ENCODE measurements around the gene MRPL48.
"Not testable (repeated sequence)": the region's sequence is repeated elsewhere in the genome, so short reads cannot be mapped to it uniquely, and the experiment has no call there.

Gene MRPL48

GRCh38 chr11:73781303-73781702 is 6.4 kb upstream of the MRPL48 start:
- no peak for DNase-seq

GRCh38 chr11:73783483-73784020 is 4.1 kb upstream of the MRPL48 start:
- no peak for DNase-seq

- no peak for DNase-seq
These were observed 3.5 kb upstream of the MRPL48 start for GRCh38 chr11:73784080-73784634.

GRCh38 chr11:73784734-73785133 is 2.9 kb upstream of the MRPL48 start:
- DNase-seq, result no peak

- DNase-seq, result not testable (repeated sequence)
These were observed 2.2 kb upstream of the MRPL48 start for GRCh38 chr11:73785467-73785866.

GRCh38 chr11:73787051-73787642 is 527 bp upstream of the MRPL48 start:
- no peak for DNase-seq

GRCh38 chr11:73789279-73789670 is 1.6 kb downstream of the MRPL48 start:
- no peak for DNase-seq

- DNase-seq, result no peak
These were observed 4.9 kb downstream of the MRPL48 start for GRCh38 chr11:73792584-73792983.

- DNase-seq, result no peak
These were observed 8.4 kb downstream of the MRPL48 start for GRCh38 chr11:73795925-73796632.

- DNase-seq, result no peak
These were observed 9.8 kb downstream of the MRPL48 start for GRCh38 chr11:73797457-73797856.

GRCh38 chr11:73800276-73800806 is 12.7 kb downstream of the MRPL48 start:
- no peak for DNase-seq

- DNase-seq, result no peak
These were observed 13.5 kb downstream of the MRPL48 start for GRCh38 chr11:73801136-73801535.

GRCh38 chr11:73804712-73805111 is 17.0 kb downstream of the MRPL48 start:
- DNase-seq, result no peak

- no peak for DNase-seq
These were observed 20.4 kb downstream of the MRPL48 start for GRCh38 chr11:73808052-73808451.

GRCh38 chr11:73810637-73811036 is 23.0 kb downstream of the MRPL48 start:
- DNase-seq, result no peak

- DNase-seq, result no peak
These were observed 24.6 kb downstream of the MRPL48 start for GRCh38 chr11:73812234-73812633.

- DNase-seq, result no peak
These were observed 27.1 kb downstream of the MRPL48 start for GRCh38 chr11:73814812-73815211.

- DNase-seq, result no peak
These were observed 31.2 kb downstream of the MRPL48 start for GRCh38 chr11:73818846-73819245.

GRCh38 chr11:73830261-73830660 is 42.6 kb downstream of the MRPL48 start:
- no peak for DNase-seq

- no peak for DNase-seq
These were observed 45.4 kb downstream of the MRPL48 start for GRCh38 chr11:73833067-73833466.

GRCh38 chr11:73838443-73839122 is 50.9 kb downstream of the MRPL48 start:
- no peak for DNase-seq

- DNase-seq, result no peak
These were observed 51.4 kb downstream of the MRPL48 start for GRCh38 chr11:73839123-73839457.

- no peak for DNase-seq
These were observed 63.5 kb downstream of the MRPL48 start for GRCh38 chr11:73851046-73851764.
